Activated naive CD4-positive, alpha-beta T cell treated with anti-CD3 and anti-CD28 coated beads, Interleukin-2, amount 10 ng/mL, durations not matched to agents 5 hours and 36 hours (primary cell): ENCODE results near the gene MRM2. TPM values are rescaled to one million over a fixed set of nuclear protein-coding genes. Genes with fewer than 3 reads are reported as not detected.

Source experiments
- microRNA-seq: library from miRNA; unstranded; fragments of <30 nt; microRNA quantifications from one replicate; pipeline ENCODE4 v1.2.0, GENCODE V29; 2022; ENCODE audit warnings: borderline microRNAs expressed, borderline replicate concordance
- total RNA-seq, 2 experiments: library from RNA; stranded (reverse); gene quantifications; one replicate each; pipeline ENCODE4 v1.2.3, GENCODE V29; 2021

MRM2 gene
- total RNA-seq: 10 to 100 TPM; 22.4 to 23.6 TPM

DNA sequence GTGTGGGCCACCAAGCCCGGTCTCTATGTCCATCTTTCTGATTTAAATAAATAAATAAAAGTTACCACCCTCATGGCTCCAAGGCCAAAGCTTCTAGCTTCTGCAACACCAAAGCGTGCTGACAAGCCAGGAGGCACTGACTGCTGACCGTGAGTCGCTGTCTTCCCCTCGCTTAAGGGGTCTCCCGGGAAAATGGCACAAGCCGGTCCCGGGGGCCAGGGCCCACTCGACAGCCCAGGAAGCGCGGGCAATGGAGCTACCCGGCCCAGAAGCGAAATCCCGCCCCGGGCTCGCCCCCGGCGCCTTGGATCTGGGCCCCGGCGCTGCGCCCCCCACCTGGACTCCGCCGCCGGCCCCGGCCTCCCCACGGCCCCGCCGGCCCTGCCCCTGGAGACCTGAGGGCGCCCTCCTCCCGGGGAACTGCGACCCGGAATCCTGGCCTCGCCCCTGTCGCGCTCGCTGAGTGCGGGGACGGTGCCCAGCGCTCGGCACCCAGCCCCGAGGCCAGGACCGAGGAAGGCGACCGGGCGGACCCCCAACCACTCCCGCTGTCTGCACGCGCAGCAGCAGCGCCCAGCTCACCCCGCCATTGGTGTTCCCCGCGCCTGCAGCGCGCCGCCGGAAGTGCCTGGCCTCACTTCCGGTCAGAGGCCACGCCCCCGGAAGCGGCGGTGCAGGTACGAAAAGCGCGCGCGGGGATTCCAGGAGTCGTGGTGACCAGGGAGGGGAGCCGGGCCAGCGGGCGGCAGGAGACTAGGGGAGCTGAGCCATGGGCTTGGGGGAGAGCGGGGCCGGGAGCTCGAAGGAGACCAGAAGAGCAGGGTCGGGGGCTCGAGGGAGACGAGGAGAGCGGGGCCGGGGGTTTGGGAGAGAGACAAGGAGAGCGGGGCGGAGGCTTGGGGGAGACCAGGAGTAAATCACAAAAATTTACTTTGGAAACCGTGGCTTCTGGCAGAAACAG is at the start of gene MRM2, which contains the start of gene NUDT1:
MRM2 (minus strand) TSS at position 626 of the 961 bp plus-strand sequence; CDS start at position 590, 36 bp downstream.
NUDT1 (plus strand) TSS at position 647 of the 961 bp plus-strand sequence. CDS start 2,349 bp downstream, outside the sequence.

DNA sequence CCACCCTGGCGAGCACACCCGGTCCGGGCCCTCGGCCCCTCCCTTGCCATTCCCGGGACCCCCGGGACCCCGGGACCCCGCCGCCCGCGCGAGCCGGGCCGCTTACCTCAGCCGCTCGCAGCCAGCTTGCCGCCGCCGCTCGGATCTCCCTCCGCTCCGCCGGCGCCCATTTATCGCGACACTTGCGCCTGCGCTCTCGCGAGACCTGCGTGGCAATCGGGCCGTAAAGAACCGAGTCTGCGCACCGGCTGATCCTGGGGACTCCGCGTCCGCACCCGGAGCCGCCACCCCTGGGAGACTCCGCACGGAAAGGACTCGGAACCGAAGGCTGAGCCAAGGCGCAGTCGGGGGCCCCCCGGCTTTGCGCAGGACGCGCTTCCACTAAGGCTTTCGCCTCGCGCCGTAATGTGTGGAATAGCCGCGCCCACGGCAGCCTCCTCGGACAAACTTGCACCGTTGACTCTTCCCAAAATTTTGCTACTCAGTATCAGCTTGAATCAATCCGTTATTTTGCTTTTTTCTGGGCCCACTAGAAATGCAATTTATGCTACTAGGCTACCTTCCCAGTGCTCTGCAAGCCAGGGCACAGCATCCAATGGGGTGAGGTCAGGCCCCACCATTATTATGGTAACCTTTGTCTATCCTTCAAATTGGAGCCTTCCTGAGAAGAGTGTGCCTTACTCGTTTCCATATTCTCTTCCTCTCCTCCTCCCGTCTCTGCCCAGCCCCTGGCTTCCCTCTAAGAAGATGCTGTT is 9.1 kb downstream of the MRM2 start, which contains the start of gene MAD1L1:
MAD1L1 (minus strand) TSS at position 180 of the 755 bp plus-strand sequence. CDS start 2,812 bp downstream, outside the sequence.

Small RNA genes lying within 50 kb of the gene (microRNA-seq; reads per million reads assigned to microRNA genes)
- not detected for gene MIR6836

Other genes starting within 250 kb of the MRM2 start
- 100 to 1,000 TPM; 139 to 146 TPM for gene MAD1L1, start 9.3 kb downstream of the MRM2 start, total RNA-seq
- 10 to 100 TPM; 69.1 to 72.7 TPM for gene NUDT1, start within 50 bp of the MRM2 start, total RNA-seq
- gene SNX8, start 72.2 kb upstream of the MRM2 start, total RNA-seq: 10 to 100 TPM; 25.8 to 26.0 TPM
- gene EIF3B, start 112.6 kb upstream of the MRM2 start, total RNA-seq: 100 to 1,000 TPM; 150 to 154 TPM
- 10 to 100 TPM; 22.6 to 23.1 TPM for gene CHST12, start 161.4 kb upstream of the MRM2 start, total RNA-seq
- not detected for gene GRIFIN, start 234.2 kb upstream of the MRM2 start, total RNA-seq